HG03108 (cell line): ENCODE measurements around the gene PPAT.
"Not testable (repeated sequence)": the region's sequence is repeated elsewhere in the genome, so short reads cannot be mapped to it uniquely, and the experiment has no call there.

ENCODE experiments used
- ATAC-seq: cut with Tn5 transposase; IDR thresholded peaks from one replicate; pipeline ENCODE4 v1.9.1; 2021; ENCODE audit warnings: moderate library complexity; ENCODE audit not compliant: unreplicated experiment

Gene PPAT

GRCh38 chr4:56435140-56435926, at the start of gene PPAT:
Gene PPAT, minus strand, starts transcription at chr4:56435615. Its CDS starts 138 bp downstream, at chr4:56435477.
- peak; percentile 73 for ATAC-seq

- no peak for ATAC-seq
These were observed 45.3 kb upstream of the PPAT start for GRCh38 chr4:56480691-56481090.

GRCh38 chr4:56477192-56477702, 41.8 kb upstream of the PPAT start:
- ATAC-seq, result no peak

- ATAC-seq, result peak; percentile 75
These were observed 40.5 kb upstream of the PPAT start for GRCh38 chr4:56475917-56476316.

- no peak for ATAC-seq
These were observed 34.2 kb upstream of the PPAT start for GRCh38 chr4:56469489-56470210.

- ATAC-seq, result peak; percentile 45
These were observed 32.6 kb upstream of the PPAT start for GRCh38 chr4:56468097-56468422.

- ATAC-seq, result peak; percentile 86
These were observed 32.1 kb upstream of the PPAT start, which contains the start of gene SRP72 for GRCh38 chr4:56467284-56468096. Gene SRP72, plus strand, starts transcription at chr4:56467617. Its CDS starts 19 bp downstream, at chr4:56467636.

- no peak for ATAC-seq
These were observed 31.5 kb upstream of the PPAT start for GRCh38 chr4:56466910-56467283.

- ATAC-seq, result not testable (repeated sequence)
These were observed 30.9 kb upstream of the PPAT start for GRCh38 chr4:56466296-56466761.

- ATAC-seq, result no peak
These were observed 30.3 kb upstream of the PPAT start for GRCh38 chr4:56465599-56466295.

- ATAC-seq, result no peak
These were observed 29.2 kb upstream of the PPAT start for GRCh38 chr4:56464581-56464980.

GRCh38 chr4:56463711-56464110, 28.3 kb upstream of the PPAT start:
- ATAC-seq, result no peak

GRCh38 chr4:56462157-56462556, 26.7 kb upstream of the PPAT start:
- no peak for ATAC-seq

- no peak for ATAC-seq
These were observed 24.7 kb upstream of the PPAT start for GRCh38 chr4:56460085-56460484.

- no peak for ATAC-seq
These were observed 14.9 kb upstream of the PPAT start for GRCh38 chr4:56450342-56450741.

GRCh38 chr4:56449475-56449874, 14.1 kb upstream of the PPAT start:
- not testable (repeated sequence) for ATAC-seq

GRCh38 chr4:56448301-56448700, 12.9 kb upstream of the PPAT start:
- no peak for ATAC-seq

GRCh38 chr4:56445699-56446098, 10.3 kb upstream of the PPAT start:
- ATAC-seq, result no peak

GRCh38 chr4:56444719-56445118, 9.3 kb upstream of the PPAT start:
- no peak for ATAC-seq

GRCh38 chr4:56440983-56441382, 5.6 kb upstream of the PPAT start:
- no peak for ATAC-seq

GRCh38 chr4:56438766-56439165, 3.4 kb upstream of the PPAT start:
- ATAC-seq, result no peak
